Panc1 (cell line): Measurements from ENCODE around the gene WDR82. TPM values are rescaled to one million over a fixed set of nuclear protein-coding genes. Genes with fewer than 3 reads are reported as not detected.

Experiments
- ATAC-seq: fragments of 200-7000 bp; cut with Tn5 transposase; 2 replicates; pipeline ENCODE4 v1.9.1; 2020; ENCODE audit warnings: mild to moderate bottlenecking, moderate library complexity
- BruUV-seq: library from RNA; stranded (reverse); fragments of 400-500 nt; replicated peaks from 2 replicates; lab custom pipeline; 2021; lab: Mats Ljungman, UMichigan
- CTCF ChIA-PET: fragments of 300-600 bp; sonication (Branson Sonifier 250); formaldehyde crosslinking; loops from one replicate; lab custom pipeline; 2022; ENCODE audit warnings: antibody characterized with exemption; lab: Charles Lee
- POLR2A ChIA-PET: fragments of 300-600 bp; sonication (Branson Sonifier 250); formaldehyde crosslinking; loops from one replicate; lab custom pipeline; 2022; ENCODE audit warnings: antibody characterized with exemption; lab: Charles Lee
- DNase-seq: peaks from one replicate; pipeline ENCODE4 v3.0.0-alpha.2; 2010; ENCODE audit warnings: low read depth, low spot score
- H3K27ac ChIP-seq: 2 replicates; pipeline ENCODE4 v1.5.1; 2011; ENCODE audit warnings: mild to moderate bottlenecking, low read length, inconsistent platforms
- H3K27me3 ChIP-seq: fragments of 200-500 bp; sonication (Bioruptor generic); 2 replicates; pipeline ENCODE4 v1.6.0; 2014; ENCODE audit warnings: low read length, inconsistent platforms; ENCODE audit not compliant: control insufficient read depth, insufficient read depth
- H3K36me3 ChIP-seq: fragments of 200-500 bp; sonication (Bioruptor generic); 2 replicates; pipeline ENCODE4 v1.5.1; 2014; ENCODE audit warnings: inconsistent platforms, mild to moderate bottlenecking, low read length, moderate library complexity; ENCODE audit not compliant: control insufficient read depth, insufficient read depth
- H3K4me1 ChIP-seq: 2 replicates; pipeline ENCODE4 v1.5.1; 2011; ENCODE audit warnings: inconsistent platforms, mild to moderate bottlenecking, low read length, moderate library complexity; ENCODE audit not compliant: control insufficient read depth, insufficient read depth
- H3K4me3 ChIP-seq, 2 experiments: 2 replicates each; pipeline ENCODE4 v1.5.1; 2011 to 2012; ENCODE audit warnings: low read depth in 2 of 2, low read length in 2 of 2, mild to moderate bottlenecking in 2 of 2, inconsistent platforms in 1 of 2, moderate library complexity in 1 of 2
- H3K9me3 ChIP-seq: fragments of 200-500 bp; sonication (Bioruptor generic); 2 replicates; pipeline ENCODE4 v1.5.1; 2014; ENCODE audit warnings: low read depth, mild to moderate bottlenecking, inconsistent platforms, low read length, moderate library complexity; ENCODE audit not compliant: control insufficient read depth, insufficient read depth
- POLR2AphosphoS5 ChIP-seq: IDR thresholded peaks from 2 replicates; pipeline ENCODE4 v1.6.1; 2012; ENCODE audit warnings: mild to moderate bottlenecking, low read depth, low read length, moderate library complexity
- SIN3A ChIP-seq: IDR thresholded peaks from 2 replicates; pipeline ENCODE4 v1.6.1; 2012; ENCODE audit warnings: low read depth, mild to moderate bottlenecking, low read length, moderate library complexity, borderline replicate concordance; ENCODE audit not compliant: insufficient read depth
- TCF7L2 ChIP-seq: IDR thresholded peaks from 2 replicates; pipeline ENCODE4 v1.6.1; 2011; ENCODE audit warnings: mild to moderate bottlenecking, low read depth, low read length, inconsistent platforms
- in situ Hi-C: cut with HindIII; loops from 2 replicates; pipeline ENCODE4 v1.10.0; 2016; ENCODE audit warnings: low sequenced_read_pairs, low pct_unique_long_range_greater_than_20kb
- intact Hi-C: fragments of 100-400 bp; cut with micrococcal nuclease; formaldehyde crosslinking; loops from one replicate; pipeline ENCODE4 v1.10.0; 2022; ENCODE audit not compliant: unreplicated experiment
- total RNA-seq: library from RNA; stranded (reverse); gene quantifications from one replicate; pipeline ENCODE4 v1.2.1, GENCODE V29; 2021; ENCODE audit not compliant: unreplicated experiment
- TF ChIP-seq, protein P1 (sequence below): fragments of 450-650 bp; IDR thresholded peaks from 2 replicates; pipeline ENCODE4 v1.5.1; 2017; ENCODE audit warnings: mild to moderate bottlenecking
- TF ChIP-seq, protein P2 (sequence below), 2 experiments: IDR thresholded peaks; 2 replicates each; pipeline ENCODE4 v1.6.1; 2011 to 2012; ENCODE audit warnings: low read depth in 2 of 2, control low read depth in 1 of 2, low read length in 1 of 2, mild to moderate bottlenecking in 1 of 2, moderate library complexity in 1 of 2; ENCODE audit not compliant: insufficient read depth in 1 of 2

Gene WDR82
- total RNA-seq, 1 experiment from 2014 or later: 57.9 TPM

DNA sequence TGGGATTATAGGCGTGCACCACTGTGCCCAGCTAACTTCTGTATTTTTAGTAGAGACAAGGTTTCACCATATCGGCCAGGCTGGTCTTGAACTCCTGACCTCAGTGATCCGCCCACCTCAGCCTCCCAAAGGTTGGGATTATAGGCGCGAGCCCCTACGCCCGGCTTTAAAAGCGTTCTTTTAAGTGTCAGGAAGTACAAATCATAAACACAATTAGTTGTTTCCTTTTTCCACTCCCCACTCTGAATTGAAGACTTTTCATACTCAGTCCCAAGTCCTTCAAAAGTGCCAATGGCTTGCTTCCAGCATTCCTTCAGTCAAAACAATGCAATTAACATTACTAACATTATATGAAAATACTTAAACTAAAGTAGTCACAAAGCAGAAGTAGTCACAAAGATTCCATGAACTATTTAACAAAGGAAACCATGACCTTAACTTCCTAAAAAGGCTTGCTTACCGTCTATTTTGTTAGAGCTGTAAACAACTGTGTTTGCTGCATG is 8.1 kb downstream of the WDR82 start:
- DNase-seq (no peak), ATAC-seq (no peak)
- no peak overlapping the region for H3K4me3 ChIP-seq
- intact Hi-C loops: no loop called here
- H3K9me3 ChIP-seq: no peaks in the 10 kb centered on the region
- H3K27ac ChIP-seq: no peak overlapping the region
- in situ Hi-C loops: no loop called here
- H3K27me3 ChIP-seq: no peaks in the 10 kb centered on the region
- H3K4me1 ChIP-seq: peaks cover 18% of the 10 kb centered on the region
- TF ChIP-seq, protein P1, sequence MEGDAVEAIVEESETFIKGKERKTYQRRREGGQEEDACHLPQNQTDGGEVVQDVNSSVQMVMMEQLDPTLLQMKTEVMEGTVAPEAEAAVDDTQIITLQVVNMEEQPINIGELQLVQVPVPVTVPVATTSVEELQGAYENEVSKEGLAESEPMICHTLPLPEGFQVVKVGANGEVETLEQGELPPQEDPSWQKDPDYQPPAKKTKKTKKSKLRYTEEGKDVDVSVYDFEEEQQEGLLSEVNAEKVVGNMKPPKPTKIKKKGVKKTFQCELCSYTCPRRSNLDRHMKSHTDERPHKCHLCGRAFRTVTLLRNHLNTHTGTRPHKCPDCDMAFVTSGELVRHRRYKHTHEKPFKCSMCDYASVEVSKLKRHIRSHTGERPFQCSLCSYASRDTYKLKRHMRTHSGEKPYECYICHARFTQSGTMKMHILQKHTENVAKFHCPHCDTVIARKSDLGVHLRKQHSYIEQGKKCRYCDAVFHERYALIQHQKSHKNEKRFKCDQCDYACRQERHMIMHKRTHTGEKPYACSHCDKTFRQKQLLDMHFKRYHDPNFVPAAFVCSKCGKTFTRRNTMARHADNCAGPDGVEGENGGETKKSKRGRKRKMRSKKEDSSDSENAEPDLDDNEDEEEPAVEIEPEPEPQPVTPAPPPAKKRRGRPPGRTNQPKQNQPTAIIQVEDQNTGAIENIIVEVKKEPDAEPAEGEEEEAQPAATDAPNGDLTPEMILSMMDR: no peak
- TF ChIP-seq TCF7L2: no peak
- no peak for TF ChIP-seq SIN3A
- no peak for TF ChIP-seq POLR2AphosphoS5
- TF ChIP-seq, protein P2, sequence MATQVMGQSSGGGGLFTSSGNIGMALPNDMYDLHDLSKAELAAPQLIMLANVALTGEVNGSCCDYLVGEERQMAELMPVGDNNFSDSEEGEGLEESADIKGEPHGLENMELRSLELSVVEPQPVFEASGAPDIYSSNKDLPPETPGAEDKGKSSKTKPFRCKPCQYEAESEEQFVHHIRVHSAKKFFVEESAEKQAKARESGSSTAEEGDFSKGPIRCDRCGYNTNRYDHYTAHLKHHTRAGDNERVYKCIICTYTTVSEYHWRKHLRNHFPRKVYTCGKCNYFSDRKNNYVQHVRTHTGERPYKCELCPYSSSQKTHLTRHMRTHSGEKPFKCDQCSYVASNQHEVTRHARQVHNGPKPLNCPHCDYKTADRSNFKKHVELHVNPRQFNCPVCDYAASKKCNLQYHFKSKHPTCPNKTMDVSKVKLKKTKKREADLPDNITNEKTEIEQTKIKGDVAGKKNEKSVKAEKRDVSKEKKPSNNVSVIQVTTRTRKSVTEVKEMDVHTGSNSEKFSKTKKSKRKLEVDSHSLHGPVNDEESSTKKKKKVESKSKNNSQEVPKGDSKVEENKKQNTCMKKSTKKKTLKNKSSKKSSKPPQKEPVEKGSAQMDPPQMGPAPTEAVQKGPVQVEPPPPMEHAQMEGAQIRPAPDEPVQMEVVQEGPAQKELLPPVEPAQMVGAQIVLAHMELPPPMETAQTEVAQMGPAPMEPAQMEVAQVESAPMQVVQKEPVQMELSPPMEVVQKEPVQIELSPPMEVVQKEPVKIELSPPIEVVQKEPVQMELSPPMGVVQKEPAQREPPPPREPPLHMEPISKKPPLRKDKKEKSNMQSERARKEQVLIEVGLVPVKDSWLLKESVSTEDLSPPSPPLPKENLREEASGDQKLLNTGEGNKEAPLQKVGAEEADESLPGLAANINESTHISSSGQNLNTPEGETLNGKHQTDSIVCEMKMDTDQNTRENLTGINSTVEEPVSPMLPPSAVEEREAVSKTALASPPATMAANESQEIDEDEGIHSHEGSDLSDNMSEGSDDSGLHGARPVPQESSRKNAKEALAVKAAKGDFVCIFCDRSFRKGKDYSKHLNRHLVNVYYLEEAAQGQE (IDR thresholded peaks at IDR 0.05; ENCODE audit: insufficient read depth in 1 of 2, low read depth in 2 of 2, low read length in 1 of 2): no peak
- ChIA-PET CTCF (no interaction called here), POLR2A (no interaction called here)
- peaks cover 16% of the 10 kb centered on the region; the same call in 1 of the 2 replicates for H3K36me3 ChIP-seq
- no TSS peak for BruUV-seq

DNA sequence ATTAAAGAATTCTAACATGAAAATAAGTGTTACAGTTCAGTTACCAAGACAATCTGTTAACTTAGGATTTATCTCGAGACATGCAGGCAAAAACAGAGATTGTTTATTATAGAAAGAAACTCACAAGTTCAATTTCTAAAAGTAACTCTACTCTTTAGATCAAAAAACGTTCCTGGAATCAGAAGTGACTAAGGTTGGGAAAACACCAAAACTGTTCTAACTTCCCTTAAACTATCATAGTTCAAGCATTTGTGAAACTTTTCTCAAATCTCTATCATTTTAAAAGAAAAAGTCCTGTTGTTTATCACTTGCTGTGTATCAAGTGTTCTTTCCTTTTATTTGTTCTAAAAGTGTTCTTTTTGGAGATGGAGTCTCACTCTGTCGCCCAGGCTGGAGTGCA is 8.7 kb downstream of the WDR82 start:
- in situ Hi-C loops (no loop called here), intact Hi-C loops (no loop called here)
- ChIA-PET CTCF (no interaction called here), POLR2A (no interaction called here)
- Histone ChIP-seq H3K4me1 (peaks cover 18% of the 10 kb centered on the region), H3K9me3 (no peaks in the 10 kb centered on the region), H3K4me3 (no peak overlapping the region), H3K27me3 (no peaks in the 10 kb centered on the region), H3K36me3 (peaks cover 16% of the 10 kb centered on the region; the same call in 1 of the 2 replicates), H3K27ac (no peak overlapping the region)
- DNase-seq: no peak
- no peak for ATAC-seq
- no TSS peak for BruUV-seq
- TF ChIP-seq, protein P2 (IDR thresholded peaks at IDR 0.05; ENCODE audit: insufficient read depth in 1 of 2, low read depth in 2 of 2, low read length in 1 of 2): no peak
- TF ChIP-seq SIN3A (no peak), TCF7L2 (no peak)
